ENCODE measurements around the gene ERFE.

Gene ERFE

GRCh38 chr2:238155761-238156694, 2.7 kb upstream of the ERFE start:
- no peak for TF ChIP-seq YY1 (IDR thresholded peaks at IDR 0.05; ENCODE audit: low read depth)
- TF ChIP-seq REST (IDR thresholded peaks at IDR 0.05; ENCODE audit: low read depth), result no peak
- TF ChIP-seq ZBTB7A (IDR thresholded peaks at IDR 0.05; ENCODE audit: low read depth), result peak; percentile 91; the same call in 1 of the 2 replicates
- TF ChIP-seq FOXM1 (IDR thresholded peaks at IDR 0.05; ENCODE audit: borderline replicate concordance, low read depth), result no peak
- no peak for TF ChIP-seq NFIC (IDR thresholded peaks at IDR 0.05)
- TF ChIP-seq CEBPB (IDR thresholded peaks at IDR 0.05), result no peak

DNA sequence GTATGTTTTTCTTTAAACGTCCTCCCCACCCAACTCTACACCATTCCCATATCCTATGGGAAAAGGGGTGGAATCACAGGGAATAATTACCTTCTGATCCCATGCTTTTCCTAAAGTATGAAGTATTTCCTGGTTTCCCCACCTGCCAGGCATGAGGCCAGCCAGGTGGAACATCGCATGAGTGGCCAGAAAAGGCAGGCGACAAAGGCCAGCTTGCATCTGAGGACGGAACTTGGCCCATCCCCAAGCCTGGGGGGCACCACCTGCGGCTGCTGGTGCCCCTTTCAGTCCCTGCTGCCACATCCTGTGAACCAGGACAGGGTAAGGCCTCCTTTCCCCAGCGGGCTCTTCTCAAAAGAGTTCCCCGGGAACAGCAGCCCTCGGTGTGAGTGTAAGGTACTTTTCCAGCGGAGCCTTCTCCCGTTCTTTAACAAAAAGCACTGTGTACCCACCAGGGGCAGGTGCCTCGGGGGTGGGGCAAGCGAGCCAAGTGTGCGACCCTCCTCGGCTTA, 1.2 kb upstream of the ERFE start:
- no peak for TF ChIP-seq YY1 (IDR thresholded peaks at IDR 0.05; ENCODE audit: low read depth)
- TF ChIP-seq MAX (IDR thresholded peaks at IDR 0.05), result peak; percentile 90
- no peak for TF ChIP-seq RAD21 (IDR thresholded peaks at IDR 0.05; ENCODE audit: low read depth)
- no peak for TF ChIP-seq CREB1 (IDR thresholded peaks at IDR 0.05; ENCODE audit: low read depth)
- peak; percentile 40 for TF ChIP-seq TEAD4 (IDR thresholded peaks at IDR 0.05)
- TF ChIP-seq, protein P1, sequence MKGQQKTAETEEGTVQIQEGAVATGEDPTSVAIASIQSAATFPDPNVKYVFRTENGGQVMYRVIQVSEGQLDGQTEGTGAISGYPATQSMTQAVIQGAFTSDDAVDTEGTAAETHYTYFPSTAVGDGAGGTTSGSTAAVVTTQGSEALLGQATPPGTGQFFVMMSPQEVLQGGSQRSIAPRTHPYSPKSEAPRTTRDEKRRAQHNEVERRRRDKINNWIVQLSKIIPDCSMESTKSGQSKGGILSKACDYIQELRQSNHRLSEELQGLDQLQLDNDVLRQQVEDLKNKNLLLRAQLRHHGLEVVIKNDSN (IDR thresholded peaks at IDR 0.05), result no peak
- TF ChIP-seq EP300 (IDR thresholded peaks at IDR 0.05; ENCODE audit: borderline replicate concordance), result peak; percentile 71; the same call in 1 of the 2 replicates
- peak; percentile 87 for TF ChIP-seq TCF12 (IDR thresholded peaks at IDR 0.05; ENCODE audit: low read depth)
- no peak for TF ChIP-seq EGR1 (IDR thresholded peaks at IDR 0.05)
- TF ChIP-seq NFIC (IDR thresholded peaks at IDR 0.05), result peak; percentile 74
- 0 out of 2 replicates have a peak, but pooled peaks have one; percentile 9 for TF ChIP-seq TAF1 (IDR thresholded peaks at IDR 0.05; ENCODE audit: low read depth)
- TF ChIP-seq REST (IDR thresholded peaks at IDR 0.05; ENCODE audit: low read depth), result no peak
- TF ChIP-seq FOXM1 (IDR thresholded peaks at IDR 0.05; ENCODE audit: borderline replicate concordance, low read depth), result peak; percentile 55; the same call in 1 of the 2 replicates
- TF ChIP-seq CEBPB (IDR thresholded peaks at IDR 0.05), result no peak
- TF ChIP-seq ZBTB7A (IDR thresholded peaks at IDR 0.05; ENCODE audit: low read depth), result 0 out of 2 replicates have a peak, but pooled peaks have one; percentile 16

GRCh38 chr2:238158018-238158508, 707 bp upstream of the ERFE start:
- TF ChIP-seq TAF1 (IDR thresholded peaks at IDR 0.05; ENCODE audit: low read depth), result 0 out of 2 replicates have a peak, but pooled peaks have one; percentile 10
- TF ChIP-seq NFIC (IDR thresholded peaks at IDR 0.05), result no peak

GRCh38 chr2:238159071-238159539, 335 bp downstream of the ERFE start:
- TF ChIP-seq TAF1 (IDR thresholded peaks at IDR 0.05; ENCODE audit: low read depth), result 0 out of 2 replicates have a peak, but pooled peaks have one; percentile 29
- no peak for TF ChIP-seq NFIC (IDR thresholded peaks at IDR 0.05)
- TF ChIP-seq CEBPB (IDR thresholded peaks at IDR 0.05), result no peak

DNA sequence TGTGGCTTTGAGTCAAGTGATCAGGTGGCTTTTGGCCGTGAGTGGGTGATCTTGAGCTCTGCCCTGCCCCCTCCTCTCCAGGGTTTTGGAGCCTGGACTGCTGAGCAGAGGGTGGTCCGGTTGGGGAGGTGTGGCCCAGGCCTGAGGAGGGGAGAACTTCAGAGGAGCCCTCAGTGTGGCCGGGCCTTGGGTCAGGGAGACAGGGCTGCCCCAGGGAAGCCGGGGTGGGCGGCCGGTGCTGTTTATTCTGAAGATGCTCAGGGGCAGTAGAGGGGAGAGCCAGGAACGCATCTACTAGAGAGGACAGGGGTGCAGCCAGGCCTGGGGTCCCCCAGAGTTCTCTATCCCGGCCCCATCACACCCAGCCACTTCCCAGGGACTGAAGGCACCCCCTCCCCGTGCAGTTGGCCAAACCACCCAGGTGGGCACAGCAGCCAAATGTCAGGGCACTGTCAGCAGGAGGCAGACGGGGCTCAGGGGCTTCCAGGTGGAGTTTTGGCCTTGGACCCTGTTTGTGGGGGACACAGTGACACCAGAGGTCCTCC, 963 bp downstream of the ERFE start:
- TF ChIP-seq EP300 (IDR thresholded peaks at IDR 0.05; ENCODE audit: borderline replicate concordance), result no peak
- peak; percentile 60; the same call in 1 of the 2 replicates for TF ChIP-seq ZBTB7A (IDR thresholded peaks at IDR 0.05; ENCODE audit: low read depth)
- 0 out of 2 replicates have a peak, but pooled peaks have one; percentile 5 for TF ChIP-seq RAD21 (IDR thresholded peaks at IDR 0.05; ENCODE audit: low read depth)
